Skeletal muscle satellite cell (primary cell): ENCODE results near the gene PAPPA2. TPM values are rescaled to one million over a fixed set of nuclear protein-coding genes. Genes with fewer than 3 reads are reported as not detected.
"Not testable (repeated sequence)": the region's sequence is repeated elsewhere in the genome, so short reads cannot be mapped to it uniquely, and the experiment has no call there.

Experiments
- H3K27me3 ChIP-seq: 2 replicates; pipeline ENCODE4 v1.7.0; 2013; ENCODE audit warnings: low read length; ENCODE audit not compliant: control insufficient read depth, insufficient read depth
- H3K36me3 ChIP-seq: 2 replicates; pipeline ENCODE4 v1.7.0; 2013; ENCODE audit warnings: mild to moderate bottlenecking, control low read depth, low read length; ENCODE audit not compliant: insufficient read depth
- H3K4me1 ChIP-seq: 2 replicates; pipeline ENCODE4 v1.7.0; 2013; ENCODE audit warnings: low read length; ENCODE audit not compliant: control insufficient read depth, insufficient read depth
- H3K4me2 ChIP-seq: 2 replicates; pipeline ENCODE4 v1.7.0; 2013; ENCODE audit warnings: mild to moderate bottlenecking, low read length
- H3K4me3 ChIP-seq: 2 replicates; pipeline ENCODE4 v1.7.0; 2013; ENCODE audit warnings: low read length
- H3K9ac ChIP-seq: 2 replicates; pipeline ENCODE4 v1.7.0; 2013; ENCODE audit warnings: mild to moderate bottlenecking, low read depth, low read length, moderate library complexity
- H3K9me3 ChIP-seq: replicated peaks from 2 replicates; pipeline ENCODE4 v1.7.0; 2013; ENCODE audit warnings: mild to moderate bottlenecking, control low read depth, low read length
- total RNA-seq: library from RNA; depleted of rRNA; stranded (reverse); fragments of >200 nt; gene quantifications from 2 replicates; pipeline ENCODE4 v1.2.3, GENCODE V29; 2012; rRNA removed

PAPPA2 gene, protein sequence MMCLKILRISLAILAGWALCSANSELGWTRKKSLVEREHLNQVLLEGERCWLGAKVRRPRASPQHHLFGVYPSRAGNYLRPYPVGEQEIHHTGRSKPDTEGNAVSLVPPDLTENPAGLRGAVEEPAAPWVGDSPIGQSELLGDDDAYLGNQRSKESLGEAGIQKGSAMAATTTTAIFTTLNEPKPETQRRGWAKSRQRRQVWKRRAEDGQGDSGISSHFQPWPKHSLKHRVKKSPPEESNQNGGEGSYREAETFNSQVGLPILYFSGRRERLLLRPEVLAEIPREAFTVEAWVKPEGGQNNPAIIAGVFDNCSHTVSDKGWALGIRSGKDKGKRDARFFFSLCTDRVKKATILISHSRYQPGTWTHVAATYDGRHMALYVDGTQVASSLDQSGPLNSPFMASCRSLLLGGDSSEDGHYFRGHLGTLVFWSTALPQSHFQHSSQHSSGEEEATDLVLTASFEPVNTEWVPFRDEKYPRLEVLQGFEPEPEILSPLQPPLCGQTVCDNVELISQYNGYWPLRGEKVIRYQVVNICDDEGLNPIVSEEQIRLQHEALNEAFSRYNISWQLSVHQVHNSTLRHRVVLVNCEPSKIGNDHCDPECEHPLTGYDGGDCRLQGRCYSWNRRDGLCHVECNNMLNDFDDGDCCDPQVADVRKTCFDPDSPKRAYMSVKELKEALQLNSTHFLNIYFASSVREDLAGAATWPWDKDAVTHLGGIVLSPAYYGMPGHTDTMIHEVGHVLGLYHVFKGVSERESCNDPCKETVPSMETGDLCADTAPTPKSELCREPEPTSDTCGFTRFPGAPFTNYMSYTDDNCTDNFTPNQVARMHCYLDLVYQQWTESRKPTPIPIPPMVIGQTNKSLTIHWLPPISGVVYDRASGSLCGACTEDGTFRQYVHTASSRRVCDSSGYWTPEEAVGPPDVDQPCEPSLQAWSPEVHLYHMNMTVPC (N-terminal part only)
- 2.5 and 3.3 TPM in 2 replicates for total RNA-seq

DNA sequence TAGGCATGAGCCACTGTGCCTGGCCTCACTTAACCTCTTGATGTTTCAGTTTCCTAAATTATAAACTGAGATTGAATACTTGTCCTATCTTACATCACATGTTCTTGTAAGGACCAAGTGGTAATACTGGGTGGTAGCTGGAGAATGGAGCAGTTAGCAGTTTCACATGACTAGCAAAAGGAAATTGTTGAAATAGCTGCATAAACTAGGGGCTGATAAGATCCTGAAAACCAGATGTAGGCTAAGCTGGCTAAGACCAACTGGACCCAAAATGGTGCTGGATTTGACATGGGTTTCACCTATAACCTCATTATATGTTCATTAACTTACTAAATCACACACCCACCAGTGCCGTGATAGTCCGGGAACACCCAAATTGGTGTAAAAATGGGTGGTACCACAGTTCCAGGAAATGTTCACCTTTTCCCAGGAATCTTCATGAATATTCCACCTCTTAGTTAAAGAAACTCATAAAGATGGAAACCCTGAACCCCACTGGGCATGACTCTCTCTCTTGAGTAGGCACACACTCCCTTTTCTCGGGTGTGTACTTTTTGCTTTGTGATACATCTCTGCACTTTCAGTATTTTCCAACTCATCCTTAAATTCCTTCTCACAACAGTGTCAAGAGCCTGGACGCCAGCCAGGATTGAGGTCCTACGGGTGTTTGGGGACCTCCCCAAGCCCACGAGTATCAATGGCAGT, at the start of gene PAPPA2:
TSS of gene PAPPA2 (plus strand) at position 502 of the 705 bp plus-strand sequence. CDS start 93,148 bp downstream, outside the sequence.
- Histone ChIP-seq H3K4me2 (no peak within 1 kb of the TSS), H3K9me3 (no peaks in the 10 kb centered on the region), H3K4me1 (no peaks in the 10 kb centered on the region), H3K4me3 (no peak within 1 kb of the TSS), H3K9ac (no peak within 1 kb of the TSS), H3K27me3 (no peaks in the 10 kb centered on the region), H3K36me3 (no peaks in the 10 kb centered on the region)

DNA sequence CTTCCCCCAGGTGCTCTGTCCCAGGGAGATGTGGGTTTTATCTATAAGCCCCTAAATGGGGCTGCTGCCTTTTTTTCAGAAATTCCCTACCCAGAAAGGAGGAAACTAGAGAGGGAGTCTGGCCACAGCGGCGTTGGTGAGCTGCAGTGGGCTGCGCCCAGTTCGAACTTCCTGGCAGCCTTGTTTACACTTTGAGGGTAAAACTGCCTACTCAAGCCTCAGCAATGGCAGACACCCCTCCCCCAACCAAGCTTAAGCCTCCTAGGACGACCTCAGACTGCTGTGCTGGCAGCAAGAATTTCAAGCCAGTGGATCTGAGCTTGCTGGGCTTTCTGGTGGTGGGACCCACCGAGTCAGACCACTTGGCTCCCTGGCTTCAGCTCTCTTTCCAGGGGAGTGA, 46.2 kb upstream of the PAPPA2 start:
- Histone ChIP-seq H3K4me3 (no peak overlapping the region), H3K9ac (no peak overlapping the region), H3K36me3 (no peaks in the 10 kb centered on the region), H3K4me2 (no peak overlapping the region), H3K27me3 (no peaks in the 10 kb centered on the region), H3K9me3 (no peaks in the 10 kb centered on the region), H3K4me1 (no peaks in the 10 kb centered on the region)

DNA sequence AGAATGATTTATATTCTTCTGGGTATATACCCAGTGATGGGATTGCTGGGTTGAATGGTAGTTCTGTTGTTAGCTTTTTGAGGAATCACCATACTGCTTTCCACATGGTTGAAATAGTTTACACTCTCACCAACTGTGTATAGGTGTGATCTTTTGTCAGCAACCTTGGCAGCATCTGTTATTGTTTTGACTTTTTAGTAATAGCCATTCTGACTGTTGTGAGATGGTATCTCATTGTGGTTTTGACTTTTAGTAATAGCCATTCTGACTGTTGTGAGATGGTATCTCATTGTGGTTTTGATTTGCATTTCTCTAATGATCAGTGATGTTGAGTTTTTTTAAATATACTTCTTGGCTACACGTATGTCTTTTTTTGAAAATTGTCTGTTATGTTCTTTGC, 43.4 kb upstream of the PAPPA2 start:
- not testable (repeated sequence) for H3K9ac ChIP-seq, H3K4me2 ChIP-seq, H3K36me3 ChIP-seq, H3K4me3 ChIP-seq, H3K4me1 ChIP-seq, H3K27me3 ChIP-seq, H3K9me3 ChIP-seq

DNA sequence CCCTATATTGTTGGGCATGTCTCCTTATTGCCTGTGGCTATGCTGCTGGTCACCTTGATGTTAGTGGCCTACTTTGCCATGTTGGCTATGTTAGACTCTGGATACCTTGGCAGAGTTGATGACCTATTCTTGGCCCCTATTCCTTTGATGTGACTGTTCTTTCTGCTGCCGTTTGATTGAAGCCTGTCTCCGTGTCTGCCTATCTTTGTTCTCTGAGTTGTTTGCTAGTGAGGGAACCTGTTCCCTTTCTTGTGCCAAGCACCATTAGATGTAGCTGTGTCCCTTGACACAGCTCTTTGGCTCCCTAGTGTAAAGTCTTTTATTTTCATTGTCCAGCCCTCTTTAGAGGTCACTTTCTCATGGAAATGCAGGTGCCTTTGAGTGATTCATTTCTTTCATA, 28.7 kb upstream of the PAPPA2 start:
- no peak overlapping the region for H3K4me3 ChIP-seq
- H3K9me3 ChIP-seq: no peaks in the 10 kb centered on the region

DNA sequence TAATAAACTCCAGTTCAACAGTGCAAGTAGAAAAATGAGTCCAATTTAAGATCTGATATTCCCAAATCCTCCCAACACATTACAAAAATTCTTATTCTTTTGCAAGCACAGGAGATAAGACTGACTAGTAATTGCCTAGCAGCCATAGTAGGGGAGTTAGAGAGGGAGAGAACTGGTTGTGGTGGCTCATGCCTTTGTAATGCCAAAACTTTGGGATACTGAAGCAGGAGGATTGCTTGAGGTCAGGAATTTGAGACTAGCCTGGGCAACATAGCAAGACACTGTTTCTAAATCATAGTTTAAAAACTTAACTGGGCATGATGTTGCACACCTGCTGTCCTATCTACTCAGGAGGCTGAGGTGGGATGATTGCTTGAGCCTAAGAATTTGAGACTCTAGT, 26.7 kb upstream of the PAPPA2 start:
- H3K9ac ChIP-seq: no peak overlapping the region
- no peaks in the 10 kb centered on the region for H3K27me3 ChIP-seq
- no peaks in the 10 kb centered on the region for H3K36me3 ChIP-seq
- no peak overlapping the region for H3K4me3 ChIP-seq
- H3K4me2 ChIP-seq: no peak overlapping the region
- H3K9me3 ChIP-seq: no peaks in the 10 kb centered on the region
- H3K4me1 ChIP-seq: no peaks in the 10 kb centered on the region

More for the DNA sequence above, 28.7 kb upstream of the PAPPA2 start:
- Histone ChIP-seq H3K9ac (no peak overlapping the region), H3K4me2 (no peak overlapping the region), H3K27me3 (no peaks in the 10 kb centered on the region), H3K36me3 (no peaks in the 10 kb centered on the region), H3K4me1 (no peaks in the 10 kb centered on the region)

DNA sequence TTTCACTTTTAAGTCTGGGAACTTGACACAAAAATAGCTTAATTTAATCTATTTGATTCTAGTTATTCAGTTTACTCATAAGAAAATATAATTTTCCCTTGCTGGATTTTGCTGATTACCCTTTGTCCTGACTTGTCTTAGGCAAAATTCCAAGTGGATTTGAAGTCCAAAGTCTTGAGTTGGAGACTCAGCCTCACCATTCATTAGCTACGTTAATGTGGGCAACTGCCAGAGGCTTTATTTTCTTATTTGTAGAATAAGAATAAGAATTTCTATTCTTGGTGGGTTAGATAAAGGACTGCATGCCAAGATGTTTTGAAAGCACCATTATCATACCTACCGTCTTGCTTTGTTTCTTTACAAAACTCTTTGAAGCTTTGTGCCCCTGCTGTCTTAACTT, 22.8 kb upstream of the PAPPA2 start:
- Histone ChIP-seq H3K27me3 (no peaks in the 10 kb centered on the region), H3K4me2 (no peak overlapping the region), H3K4me3 (no peak overlapping the region), H3K36me3 (no peaks in the 10 kb centered on the region), H3K9ac (no peak overlapping the region), H3K4me1 (no peaks in the 10 kb centered on the region), H3K9me3 (no peaks in the 10 kb centered on the region)

DNA sequence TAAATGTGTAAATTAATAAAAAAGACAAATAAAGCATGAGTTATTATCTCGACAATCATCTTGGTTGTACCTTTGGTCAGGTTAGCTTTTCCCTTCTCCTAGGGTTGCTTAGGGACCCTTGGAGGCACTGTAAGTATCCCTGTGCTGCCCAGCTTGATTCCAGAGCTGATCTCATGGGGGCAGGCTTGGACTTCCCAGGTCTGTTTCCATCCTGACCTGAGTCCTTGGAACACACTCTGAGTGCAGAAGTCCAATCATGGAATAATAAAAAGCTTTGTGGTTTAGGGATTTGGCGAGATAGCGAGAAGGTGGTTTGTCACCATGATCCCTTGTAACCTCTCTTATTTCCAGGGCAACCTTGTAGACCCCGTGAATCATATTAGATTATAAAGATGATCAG, 18.7 kb upstream of the PAPPA2 start:
- no peaks in the 10 kb centered on the region for H3K4me1 ChIP-seq
- H3K9ac ChIP-seq: no peak overlapping the region
- H3K9me3 ChIP-seq: no peaks in the 10 kb centered on the region
- H3K36me3 ChIP-seq: no peaks in the 10 kb centered on the region
- H3K27me3 ChIP-seq: no peaks in the 10 kb centered on the region
- H3K4me3 ChIP-seq: no peak overlapping the region
- H3K4me2 ChIP-seq: no peak overlapping the region

DNA sequence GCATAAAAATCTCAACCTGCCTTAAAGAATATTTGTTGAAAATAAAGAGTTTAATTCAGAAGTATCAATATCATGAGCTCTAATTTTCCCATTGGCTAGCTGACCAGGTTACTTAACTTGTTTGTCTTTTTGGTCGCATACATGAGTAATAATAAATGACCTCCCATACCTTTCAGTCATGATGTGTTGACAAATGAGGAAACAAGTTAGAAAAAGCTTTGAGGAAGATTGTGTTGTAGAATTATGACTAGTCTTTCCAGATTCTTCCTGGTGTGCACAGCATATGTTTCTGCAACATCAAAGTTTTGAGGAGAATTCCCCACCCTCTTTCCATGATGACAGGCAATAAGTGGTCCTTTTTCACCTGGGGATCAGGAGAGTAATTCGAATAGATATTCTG, 17.6 kb upstream of the PAPPA2 start:
- H3K4me1 ChIP-seq: no peaks in the 10 kb centered on the region
- no peak overlapping the region for H3K4me3 ChIP-seq
- no peak overlapping the region for H3K4me2 ChIP-seq
- no peaks in the 10 kb centered on the region for H3K9me3 ChIP-seq
- H3K9ac ChIP-seq: no peak overlapping the region
- H3K36me3 ChIP-seq: no peaks in the 10 kb centered on the region
- H3K27me3 ChIP-seq: no peaks in the 10 kb centered on the region

DNA sequence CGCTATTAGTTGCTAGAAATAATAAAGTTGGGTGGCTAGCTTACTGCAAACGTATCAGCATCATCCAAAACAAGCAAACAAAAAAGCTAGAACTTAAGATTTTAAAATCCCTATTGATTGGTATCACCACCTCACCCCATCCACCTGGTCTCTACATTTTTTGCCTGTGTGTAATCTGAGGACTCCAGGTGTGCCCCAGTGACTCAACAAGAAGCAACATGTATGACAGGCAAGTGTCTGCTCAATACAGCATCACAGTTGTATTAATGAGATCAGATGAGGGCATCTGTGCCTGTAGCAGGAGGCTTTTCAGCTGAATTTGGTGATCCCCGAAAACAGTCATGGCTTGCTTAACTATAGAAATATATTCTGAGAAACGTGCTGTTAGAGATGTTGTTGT, 14.6 kb upstream of the PAPPA2 start:
- Histone ChIP-seq H3K27me3 (no peaks in the 10 kb centered on the region), H3K9ac (no peak overlapping the region), H3K4me2 (no peak overlapping the region), H3K36me3 (no peaks in the 10 kb centered on the region), H3K4me1 (no peaks in the 10 kb centered on the region), H3K4me3 (no peak overlapping the region), H3K9me3 (no peaks in the 10 kb centered on the region)

DNA sequence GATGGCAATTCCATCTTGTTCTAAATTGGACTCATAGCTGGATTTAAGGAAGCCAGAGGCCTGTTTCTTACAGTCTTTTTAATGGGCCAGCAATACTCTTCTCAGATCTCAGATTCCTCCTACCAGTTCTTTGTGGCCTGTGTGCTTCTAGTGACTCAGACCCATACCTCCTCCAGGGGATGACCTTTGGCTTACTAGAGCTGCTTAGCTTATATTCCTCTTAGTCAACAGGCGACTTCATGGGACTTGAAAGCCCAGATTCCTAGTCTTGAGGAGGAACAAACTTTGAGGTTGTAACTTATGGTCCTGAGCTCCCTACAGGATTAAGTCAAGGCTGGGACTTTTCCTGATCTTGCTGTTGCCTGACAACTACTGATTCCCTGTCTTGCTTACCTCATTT, 12.4 kb upstream of the PAPPA2 start:
- H3K27me3 ChIP-seq: no peaks in the 10 kb centered on the region
- H3K36me3 ChIP-seq: no peaks in the 10 kb centered on the region
- H3K9ac ChIP-seq: no peak overlapping the region

DNA sequence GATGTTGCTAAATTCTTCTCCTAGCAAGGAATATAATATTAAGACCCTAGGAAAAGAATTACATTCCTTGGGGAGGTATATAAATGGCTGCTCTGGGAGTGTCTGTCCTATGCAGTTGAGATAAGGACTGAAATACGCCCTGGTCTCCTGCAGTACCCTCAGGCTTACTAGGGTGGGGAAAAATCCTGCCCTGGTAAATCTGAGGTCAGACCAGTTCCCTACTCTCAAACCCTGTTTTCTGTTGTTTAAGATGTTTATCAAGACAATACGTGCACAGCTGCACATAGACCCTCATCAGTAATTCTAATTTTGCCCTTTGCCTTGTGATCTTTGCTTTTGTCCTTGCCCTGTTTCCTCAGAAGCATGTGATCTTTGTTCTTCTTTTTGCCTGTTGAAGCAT, 11.2 kb upstream of the PAPPA2 start:
- H3K9me3 ChIP-seq, H3K4me1 ChIP-seq, H3K36me3 ChIP-seq, H3K9ac ChIP-seq, H3K4me3 ChIP-seq, H3K4me2 ChIP-seq, H3K27me3 ChIP-seq: not testable (repeated sequence)

More for the DNA sequence above, 12.4 kb upstream of the PAPPA2 start:
- Histone ChIP-seq H3K9me3 (no peaks in the 10 kb centered on the region), H3K4me1 (no peaks in the 10 kb centered on the region), H3K4me2 (no peak overlapping the region), H3K4me3 (no peak overlapping the region)
